ENCODE data around the gene DNAJC18.

DNAJC18 gene

DNA sequence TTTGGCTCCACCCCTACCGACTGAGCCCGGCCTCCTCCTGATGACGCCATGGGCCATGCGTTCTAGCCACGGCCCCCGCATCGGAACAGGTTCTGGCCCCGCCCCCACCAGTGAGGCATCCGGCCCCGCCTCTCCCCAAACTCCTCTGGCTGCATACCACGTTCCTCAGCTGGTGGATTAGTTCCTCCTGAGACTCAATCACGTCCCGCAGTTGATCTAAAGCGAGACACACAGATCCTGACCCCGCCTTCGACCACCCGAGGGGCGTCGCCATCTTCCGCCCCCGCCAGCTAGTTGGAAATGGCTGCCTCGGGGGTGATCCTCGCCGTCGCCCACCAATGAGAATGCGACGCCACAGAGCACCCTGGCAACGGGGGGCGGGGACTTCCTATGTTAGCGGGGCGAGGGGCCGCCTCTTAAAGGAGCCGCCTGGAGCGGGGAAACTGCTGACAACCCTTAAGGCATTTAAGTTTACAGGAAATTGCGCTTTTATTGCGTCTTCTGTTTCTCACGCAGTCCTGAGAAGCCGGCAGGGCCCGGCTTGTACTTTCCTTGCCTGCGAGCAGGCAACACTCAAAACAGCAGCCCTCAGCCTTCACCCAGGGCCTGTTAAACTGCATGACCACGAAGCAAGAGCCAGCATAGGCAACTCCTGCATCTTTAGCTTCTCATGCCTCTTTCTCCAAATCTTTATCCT is 35.4 kb downstream of the DNAJC18 start, which contains the start of gene SPATA24:
TSS of gene SPATA24 (minus strand) at position 303 of the 697 bp plus-strand sequence. CDS start at position 274, 29 bp downstream.
- DNase-seq (ENCODE audit: low read depth) = peak; percentile 96

DNA sequence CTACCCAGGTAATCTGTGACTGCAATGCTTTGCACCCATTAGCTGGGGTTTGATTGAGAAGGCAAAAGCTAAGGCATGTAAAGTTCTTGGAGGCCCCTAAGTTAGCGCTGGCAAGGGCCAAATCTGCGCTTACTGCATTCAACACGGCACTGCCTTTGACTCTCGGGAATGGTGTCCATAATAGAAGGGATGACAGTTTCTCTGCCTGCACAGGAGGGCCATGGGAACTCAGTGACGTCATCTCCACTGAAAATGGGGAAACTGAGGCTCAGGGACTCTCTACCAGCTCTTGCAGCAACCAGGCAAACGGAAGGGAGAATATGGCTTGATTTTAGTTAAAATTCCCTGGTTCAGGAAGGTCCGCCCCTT is 35.9 kb downstream of the DNAJC18 start:
- DNase-seq (ENCODE audit: low read depth) = no peak

DNA sequence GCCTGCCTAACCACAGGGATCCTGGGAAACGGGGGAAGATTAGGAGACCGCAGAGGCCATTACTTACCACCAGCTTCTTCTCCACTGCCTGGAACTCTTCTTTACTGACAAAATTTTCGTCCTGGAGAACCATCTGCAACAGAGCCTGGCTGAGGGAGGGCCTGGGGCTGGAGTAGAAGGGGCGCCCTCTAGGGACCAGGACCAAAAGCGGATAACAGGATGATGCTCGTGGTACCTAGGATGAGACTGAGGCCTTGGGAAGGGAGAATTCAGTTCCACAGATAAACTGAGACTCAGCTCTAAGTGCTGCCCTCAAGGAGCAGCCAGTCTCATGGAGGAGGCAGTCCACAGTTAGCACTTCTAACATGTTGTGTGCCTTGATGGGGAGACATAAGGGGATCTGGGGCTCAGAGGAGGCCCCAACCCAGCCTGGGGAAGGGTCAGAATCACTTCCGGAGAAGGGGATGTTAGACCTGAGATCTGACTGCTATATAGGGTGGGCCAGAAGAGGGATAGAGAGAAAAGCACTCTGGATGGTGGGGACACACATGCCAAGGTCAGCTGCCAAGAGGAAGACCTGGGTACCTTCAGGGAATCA is 36.7 kb downstream of the DNAJC18 start:
- DNase-seq (ENCODE audit: low read depth) = no peak

DNA sequence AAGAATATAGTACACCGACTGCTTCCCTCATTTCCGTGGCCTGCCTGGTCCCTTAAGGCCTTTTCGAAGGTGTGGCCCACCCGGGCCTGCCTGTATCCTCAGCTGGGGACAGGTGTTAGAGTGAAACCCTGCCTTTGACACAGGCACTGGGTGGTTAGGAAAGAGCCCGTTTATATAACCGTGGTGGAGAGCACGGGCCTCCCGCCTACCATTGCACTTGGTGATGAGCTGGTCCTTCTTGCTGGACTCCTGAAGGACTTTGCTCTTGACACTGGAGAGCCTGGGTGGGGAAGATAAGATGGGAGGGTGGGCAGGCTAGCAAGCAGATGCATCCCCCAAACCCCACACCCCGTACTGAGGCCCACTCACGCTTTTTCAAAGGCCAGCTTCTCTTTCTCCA is 37.8 kb downstream of the DNAJC18 start:
- no peak for DNase-seq (ENCODE audit: low read depth)

DNA sequence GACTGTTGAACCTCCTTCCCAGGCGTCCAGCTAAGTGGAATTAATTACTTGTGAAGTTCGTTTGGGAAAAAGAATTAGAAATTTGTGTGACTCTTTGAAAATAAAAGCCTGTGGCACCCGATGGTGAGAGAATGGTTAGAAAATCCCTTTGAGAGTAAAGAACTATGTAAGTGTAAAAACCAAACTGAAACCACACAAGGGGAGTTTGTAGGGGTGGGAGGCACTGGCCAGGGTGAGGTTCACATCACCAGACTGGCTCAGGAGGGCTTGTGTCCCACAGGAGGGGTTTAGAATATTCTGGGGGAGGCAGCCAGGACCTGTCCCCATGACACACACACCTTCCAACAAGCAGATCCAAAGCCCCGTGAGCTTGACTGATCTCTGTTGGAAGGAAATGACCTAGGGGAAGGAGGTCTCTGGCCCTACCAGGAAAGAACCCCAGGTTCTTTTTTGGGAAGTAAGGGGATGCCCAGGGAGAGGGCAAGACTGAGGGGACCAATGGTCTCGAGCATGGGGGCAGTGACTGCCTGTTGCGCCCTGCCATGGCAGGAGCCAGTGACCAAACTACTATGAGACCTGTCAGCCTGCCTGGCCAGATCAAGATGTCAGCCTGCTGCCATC is 39.7 kb downstream of the DNAJC18 start:
- DNase-seq (ENCODE audit: low read depth) = no peak

DNA sequence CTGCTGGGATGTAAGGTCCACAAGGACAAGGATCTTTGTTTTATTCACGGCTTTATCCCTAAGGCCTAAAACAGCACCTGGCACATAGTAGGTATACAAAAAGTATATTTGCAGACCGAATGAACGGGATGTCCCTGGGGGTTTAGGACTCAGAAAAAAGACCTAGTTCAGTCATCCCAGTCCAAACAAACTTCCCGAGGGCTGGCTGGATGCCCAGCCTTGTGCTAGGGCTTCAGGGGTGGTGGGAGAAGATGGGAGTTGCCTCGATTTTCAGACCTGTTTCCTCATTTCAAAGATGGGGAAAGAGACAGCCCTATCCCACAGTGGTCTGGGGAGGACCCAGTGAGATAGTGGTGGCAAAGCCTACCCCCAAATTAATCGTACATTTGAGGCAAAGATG is 41.4 kb downstream of the DNAJC18 start:
- DNase-seq (ENCODE audit: low read depth) = no peak

DNA sequence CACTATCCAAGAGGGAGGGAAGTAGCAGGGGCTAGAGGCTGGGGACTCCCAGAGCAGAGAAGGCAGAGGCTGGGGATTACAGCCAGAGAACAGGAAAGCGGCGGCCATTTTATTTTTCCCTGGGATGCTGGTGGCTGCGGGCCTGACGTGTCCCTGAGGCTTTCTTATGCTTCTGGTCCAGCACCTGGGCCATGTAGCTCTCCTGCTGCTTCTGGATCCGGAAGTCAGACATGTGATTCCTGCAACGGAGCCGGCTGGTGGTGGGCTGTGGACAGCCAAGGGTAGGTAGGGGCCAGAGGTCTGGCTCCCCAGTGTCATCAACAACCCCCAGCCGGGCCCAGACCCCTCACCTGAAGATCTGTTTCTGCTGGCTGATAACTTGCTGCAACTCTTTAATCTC is 42.6 kb downstream of the DNAJC18 start:
- DNase-seq (ENCODE audit: low read depth) = no peak

DNA sequence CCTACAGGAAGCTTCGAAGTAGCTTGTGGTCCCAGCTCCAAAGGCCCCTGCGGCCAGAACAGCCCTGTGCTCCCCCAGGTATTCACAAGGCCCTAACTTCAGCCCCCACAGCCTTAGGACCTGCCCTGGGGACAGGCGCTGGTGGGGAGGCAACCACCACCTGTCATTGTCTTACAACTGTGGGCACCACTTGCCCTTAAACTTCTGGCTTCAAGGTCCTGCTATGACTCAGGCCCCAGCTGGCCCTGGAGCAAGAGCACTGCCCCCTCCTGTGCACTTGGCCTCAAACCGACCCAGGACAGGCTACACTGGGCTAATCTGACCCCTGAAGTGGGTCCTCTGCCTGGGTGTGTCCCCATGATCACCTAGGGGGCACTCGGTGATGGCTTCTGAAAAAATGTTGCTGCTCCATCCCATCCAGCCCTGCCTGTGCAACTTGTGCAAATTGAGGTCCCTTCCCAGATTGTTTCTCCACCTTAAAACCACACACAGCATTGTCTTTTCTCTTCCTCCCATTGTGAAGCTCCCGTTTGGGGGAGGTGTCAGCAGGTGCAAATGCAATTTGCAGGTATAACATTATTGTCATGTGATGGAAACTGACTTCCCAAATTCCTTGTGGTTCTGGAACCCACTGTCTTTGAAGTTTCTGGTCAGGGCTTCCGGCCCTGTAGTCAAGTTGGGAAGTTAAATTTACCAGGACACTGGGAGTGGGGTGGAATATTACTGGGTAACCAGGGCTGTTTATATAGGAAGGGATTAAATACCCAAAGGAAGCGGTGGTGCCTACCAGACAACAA is 43.3 kb downstream of the DNAJC18 start:
- no peak for DNase-seq (ENCODE audit: low read depth)

DNA sequence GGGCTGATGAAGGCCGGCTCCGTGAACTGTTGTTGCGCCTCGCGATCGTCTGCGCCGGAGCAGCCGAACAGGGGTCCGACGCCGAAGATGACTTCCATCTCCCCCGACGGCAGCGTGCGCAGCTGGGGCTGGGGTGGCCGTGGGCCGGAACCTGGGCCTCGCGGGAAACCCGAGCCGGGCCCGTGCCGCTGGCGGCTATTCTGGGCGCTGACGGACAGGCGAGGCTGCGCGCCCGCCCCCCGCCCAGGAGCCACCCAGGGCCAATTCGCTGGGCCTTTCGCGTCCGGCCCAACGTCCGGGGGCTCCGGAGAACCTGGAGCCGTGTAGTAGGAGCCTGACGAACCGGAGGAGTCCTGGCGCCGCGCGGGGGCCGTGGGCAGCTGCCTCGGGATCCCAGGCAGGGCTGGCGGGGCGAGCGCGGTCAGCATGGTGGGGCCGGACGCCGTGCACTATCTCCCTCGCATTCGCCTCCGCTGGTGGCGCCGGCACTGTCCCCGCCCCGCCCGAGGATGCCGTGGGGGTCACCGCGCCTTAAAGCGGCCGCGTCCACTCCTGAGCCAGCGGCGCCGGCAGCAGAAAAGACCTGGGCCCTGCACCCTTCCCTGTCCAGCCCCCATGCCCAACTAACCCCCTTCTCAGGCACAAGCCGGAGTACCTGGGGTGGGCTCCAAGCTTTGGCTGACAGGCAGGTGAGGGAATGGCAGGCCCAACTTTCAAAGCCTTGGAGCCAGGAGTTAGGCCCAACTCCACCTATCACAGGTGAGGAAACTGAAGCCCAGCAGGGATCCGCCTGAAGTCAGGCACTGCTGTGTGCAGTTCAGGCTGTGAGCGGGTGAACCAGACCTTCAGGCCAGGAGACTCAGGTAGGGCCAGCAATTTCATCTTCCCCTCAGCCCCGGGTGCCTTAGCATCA is 44.4 kb downstream of the DNAJC18 start, which contains the start of gene PROB1:
TSS of gene PROB1 (minus strand) at position 451 of the 913 bp plus-strand sequence. CDS start at position 428, 23 bp downstream.
- no peak for DNase-seq (ENCODE audit: low read depth)

DNA sequence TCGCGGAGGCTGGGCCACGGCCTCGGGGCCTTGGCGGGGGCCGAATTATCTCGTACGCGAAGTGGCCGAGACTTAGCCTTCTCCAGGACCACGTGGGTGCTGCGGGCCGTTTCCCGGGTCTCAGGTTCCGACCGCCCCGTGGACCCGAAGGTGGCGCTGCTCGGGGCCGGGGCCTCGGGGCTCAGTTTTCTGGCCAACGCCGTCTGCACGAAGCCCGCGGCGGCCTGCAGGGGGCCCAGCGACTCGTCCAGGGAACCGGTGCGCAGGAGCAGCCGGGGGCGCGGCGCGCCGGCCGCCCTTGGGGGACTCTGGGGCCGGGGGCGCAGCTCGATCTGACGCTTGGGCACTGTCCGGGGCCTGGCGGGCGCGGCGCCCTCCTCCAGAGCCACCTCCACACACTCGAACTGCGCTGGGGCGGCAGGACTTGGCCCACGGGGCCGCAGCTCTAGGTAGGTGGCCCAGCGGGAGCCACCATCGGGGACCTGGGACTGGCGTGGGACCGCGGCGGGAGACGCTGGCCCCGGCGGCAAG is 45.1 kb downstream of the DNAJC18 start:
- peak; percentile 45 for DNase-seq (ENCODE audit: low read depth)

DNA sequence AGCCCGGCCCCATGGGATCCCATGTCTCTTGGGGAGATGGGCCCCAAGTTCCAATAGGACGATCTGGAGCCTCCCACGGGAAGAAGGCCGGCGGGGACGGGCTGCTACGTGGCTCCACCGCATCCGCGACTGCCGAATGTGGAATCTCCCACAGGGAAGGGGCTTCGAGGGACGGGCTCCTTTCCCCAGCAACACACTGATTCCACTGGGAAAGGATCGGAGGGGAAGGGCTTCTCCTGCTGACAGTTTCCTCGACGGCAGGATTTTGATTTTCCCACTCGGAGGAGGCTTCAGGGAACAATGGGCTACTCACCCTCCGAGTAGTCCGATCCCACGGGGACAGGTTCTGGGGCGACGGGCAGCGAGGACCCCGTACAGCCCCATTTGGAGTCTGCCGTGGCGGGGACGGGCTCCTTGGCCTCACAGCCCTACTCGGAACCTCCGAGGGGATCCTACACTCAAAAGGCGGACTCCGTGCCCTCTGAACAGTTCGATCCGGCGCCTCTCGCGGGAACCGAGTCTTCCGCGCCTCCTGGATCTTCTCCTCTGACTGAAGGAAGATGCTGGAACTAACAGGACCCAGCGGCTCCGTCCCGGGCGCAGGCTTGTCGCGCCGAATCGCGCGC is 45.7 kb downstream of the DNAJC18 start:
- DNase-seq (ENCODE audit: low read depth) = no peak

DNA sequence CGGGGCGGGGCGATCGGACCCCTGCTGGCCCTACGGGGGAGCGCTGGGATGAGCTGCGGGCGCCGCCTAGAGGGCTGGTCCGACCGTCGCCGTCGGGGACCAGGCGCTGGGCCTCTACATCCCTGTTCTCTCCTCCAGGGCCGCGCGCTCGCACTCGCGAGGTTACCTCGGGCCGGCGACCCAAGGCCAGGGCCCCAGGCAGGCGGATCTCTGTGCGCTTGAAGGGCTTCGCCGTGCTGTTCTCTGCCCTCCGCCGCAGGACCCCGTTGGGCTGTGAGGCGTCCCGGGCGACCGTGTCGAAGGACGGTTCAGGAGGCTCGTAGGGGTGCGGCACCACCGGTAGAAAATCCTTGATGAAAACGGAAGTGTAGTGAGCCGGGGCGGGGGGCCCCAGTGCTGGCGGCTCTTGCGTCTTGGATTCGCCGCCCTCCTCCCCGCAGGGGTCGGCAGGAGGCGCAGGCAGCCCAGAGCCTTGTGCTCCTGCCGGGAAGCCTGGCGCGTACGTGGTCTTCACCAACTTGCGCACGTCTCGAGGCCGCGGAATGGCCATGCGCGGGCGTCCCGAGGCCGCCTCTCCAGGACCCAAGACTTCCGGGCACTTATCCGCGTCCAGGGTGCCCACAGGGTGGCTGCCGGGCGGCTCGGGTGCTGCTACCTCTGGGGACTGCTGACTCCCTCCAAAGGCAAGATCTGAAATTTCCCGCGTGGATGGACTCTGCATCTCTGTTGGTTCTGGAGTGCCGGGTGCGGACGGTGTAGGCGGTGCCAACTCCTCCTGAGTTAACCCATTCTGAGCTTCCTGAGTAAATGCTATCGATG is 46.4 kb downstream of the DNAJC18 start:
- peak; percentile 57 for DNase-seq (ENCODE audit: low read depth)

DNA sequence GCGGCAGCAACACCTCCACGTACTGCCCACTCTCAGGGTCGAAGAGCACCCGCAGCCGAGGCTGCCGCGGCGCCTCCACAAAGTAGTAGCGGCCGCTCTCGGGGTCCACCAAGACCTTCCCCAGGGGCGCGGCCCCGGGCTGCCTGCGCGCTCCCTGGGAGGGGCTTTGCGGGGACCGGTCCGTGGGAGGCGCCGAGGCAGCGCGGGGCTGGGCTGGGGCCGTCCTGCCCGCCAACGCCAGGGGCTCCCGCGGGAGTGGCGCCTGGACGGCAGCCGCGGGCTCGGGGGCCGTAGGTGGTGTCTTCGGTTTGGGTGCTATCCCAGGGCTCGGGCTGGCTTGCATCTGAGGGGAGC is 47.0 kb downstream of the DNAJC18 start:
- no peak for DNase-seq (ENCODE audit: low read depth)

DNA sequence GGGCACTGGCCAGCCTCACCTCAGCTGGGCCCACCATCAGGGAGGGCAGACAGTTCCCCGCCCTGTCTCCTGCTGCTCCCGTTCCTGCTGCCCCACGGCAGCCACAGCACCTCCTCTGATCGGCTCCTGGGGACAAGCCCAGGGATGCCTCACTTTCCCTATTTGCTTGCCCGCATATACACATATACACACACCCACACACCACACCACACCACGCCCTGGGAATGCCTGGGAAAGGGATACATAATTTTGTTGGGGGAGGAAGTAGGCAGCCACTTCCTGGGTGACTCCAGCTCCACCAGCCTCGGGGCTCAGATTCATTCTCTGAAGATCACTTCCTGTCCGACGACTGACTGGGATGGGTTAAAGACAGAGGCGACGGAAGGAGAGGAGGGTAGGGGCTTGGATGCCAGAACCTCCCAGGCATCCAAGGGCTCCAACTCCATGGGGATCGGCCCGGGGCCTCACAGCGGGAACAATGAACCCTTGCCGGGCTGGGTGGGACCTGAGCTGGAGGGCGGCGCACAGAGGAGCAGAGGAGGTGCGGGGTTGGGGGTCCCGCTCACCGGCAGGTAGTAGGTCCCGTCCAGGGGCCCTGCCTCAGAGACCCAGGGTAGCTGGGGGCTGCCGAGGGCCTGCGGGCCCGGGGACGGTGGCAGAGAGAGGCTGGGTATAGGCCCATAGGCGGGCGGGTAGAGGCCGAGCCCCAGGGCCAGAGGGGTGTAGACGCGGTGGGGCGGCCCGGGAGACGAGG is 47.6 kb downstream of the DNAJC18 start:
- no peak for DNase-seq (ENCODE audit: low read depth)

DNA sequence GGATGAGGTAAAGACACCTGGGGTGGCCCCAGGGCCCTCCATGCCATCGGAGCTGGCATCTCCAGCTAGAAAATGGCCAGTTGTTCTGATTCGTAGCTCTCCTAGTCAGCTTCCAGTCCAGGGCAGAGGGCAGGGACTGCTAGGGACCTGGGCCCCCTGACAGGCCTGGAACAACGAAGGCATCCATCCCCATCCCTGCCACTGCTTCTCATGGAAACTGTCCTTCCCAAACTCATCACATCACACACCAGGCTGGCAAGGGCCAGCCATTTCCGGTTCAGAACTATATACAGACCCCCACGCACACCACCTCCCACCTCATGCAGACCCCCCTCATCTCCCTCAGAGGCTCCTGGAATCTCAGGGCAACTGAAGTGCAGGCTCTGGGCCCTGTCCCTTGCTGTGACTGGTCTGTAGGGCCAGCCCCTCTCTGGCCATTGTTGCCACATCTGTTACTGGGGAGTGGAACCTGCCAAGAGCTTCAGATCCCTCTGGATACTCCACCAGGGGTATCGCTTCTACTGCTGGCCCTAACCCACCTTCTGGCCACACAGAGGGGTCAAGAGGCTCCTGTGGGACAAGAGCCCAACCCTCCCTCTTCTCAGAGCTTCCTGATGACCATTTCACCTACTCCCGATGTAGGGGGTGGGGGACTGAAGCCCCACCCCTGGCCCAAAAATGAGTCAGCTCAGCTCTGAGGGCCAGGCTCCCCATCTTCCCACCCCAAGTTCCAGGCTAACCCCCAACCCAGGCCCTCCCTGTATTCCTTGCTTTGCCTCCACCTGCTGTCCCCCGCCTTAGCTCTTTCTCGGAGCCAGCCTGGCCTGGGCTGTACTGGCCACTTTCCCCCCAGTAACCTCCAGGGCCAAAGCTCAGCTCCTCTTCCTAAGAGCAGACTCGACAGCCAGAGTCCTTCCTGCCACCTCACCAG is 48.4 kb downstream of the DNAJC18 start:
- no peak for DNase-seq (ENCODE audit: low read depth)

DNA sequence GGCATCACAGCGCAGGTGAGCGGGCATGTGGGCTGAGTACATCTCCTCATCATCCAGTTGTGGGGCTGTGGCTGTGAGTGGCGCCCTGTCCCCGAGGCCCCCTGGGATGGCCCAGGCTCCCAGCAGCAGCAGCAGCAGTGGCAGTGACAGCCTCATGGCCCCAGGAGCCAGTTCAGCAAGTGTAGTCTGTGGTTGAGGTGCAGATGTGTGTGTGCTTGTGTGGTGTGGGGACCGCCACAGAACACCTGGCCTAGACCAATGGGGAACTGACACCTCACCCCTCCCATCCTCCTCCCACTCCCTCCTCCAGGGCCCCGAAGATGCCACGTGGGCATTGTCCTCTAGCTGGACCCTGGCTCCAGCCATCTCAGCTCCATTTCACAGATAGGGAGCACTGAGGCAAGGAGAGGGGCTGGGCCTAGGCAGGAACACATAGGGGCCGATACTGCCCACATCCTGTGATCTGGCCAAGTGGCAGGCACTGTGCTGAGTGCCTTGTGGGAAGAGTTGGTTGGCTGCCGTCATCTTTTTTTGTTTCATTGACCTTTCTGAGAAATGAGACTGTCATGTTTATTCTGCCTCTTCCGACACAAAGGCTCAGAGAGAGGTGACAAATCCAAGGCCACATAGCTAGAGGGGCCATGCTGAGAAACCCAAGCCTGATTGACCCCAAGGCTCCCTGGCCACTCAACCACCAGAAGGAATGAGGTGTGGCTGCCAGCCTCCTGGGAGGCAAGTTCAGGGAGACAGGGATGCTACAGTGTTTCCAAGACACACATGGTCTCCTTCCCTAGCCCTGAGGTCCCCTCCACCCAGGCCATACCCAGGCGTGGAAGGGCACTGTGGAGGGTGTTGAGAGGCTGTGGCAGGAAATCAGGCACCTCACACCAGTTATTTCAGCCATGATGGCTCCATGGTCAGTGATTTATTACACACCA is 49.4 kb downstream of the DNAJC18 start, which contains the start of gene MZB1:
TSS of gene MZB1 (minus strand) at position 213 of the 938 bp plus-strand sequence. CDS start at position 156, 57 bp downstream.
- peak; percentile 25 for DNase-seq (ENCODE audit: low read depth)

All from activated T-helper 1 cell treated with Interleukin-2 at 50 U/mL for 16 hours (primary cell).